ENCODE data around the gene OSBPL8. TPM values are rescaled to one million over a fixed set of nuclear protein-coding genes. Genes with fewer than 3 reads are reported as not detected.

OSBPL8 gene
- total RNA-seq, 1 experiment from 2014 or later: 81.7 TPM

DNA sequence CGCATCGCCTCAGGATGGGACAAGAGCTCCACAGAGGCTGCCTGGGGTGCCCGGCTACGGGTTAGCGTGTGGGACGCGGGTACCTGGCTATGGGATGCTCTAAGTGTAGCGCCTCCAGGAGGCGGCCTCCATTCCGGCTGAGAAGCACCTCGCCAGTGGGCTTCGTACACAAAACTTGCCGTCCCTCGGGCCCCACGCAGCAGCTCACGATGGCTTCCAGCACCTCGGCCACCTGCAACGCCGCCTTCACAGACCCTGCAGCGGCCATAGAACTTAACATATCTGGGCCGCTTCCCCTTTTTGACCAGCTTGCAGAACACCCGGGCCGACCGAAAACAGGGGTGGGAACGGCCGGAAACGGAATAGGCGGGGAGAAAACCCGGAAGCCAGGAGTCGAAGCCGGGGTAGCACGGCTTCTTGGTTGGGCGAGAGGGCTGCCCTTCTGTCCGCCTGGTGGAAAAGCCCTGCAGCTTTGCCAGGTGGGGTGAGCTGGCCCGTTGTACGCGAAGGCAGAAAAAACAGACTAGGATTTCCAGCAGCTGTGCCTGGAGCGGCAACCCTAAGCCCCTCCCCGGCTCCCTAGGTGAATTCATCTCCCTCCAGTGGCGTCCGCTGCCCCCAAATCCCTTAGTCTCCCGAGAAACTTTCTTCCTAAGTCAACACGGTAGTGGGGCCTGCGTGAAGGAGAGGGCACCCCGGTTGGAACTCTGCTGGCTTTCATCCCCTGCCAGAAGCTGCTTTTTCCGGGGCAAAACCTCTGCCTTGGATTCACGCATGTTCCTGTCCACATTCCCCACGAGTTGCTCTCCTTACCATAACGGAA, 211.3 kb downstream of the OSBPL8 start, which contains the start of gene BBS10 (continued):
- TF ChIP-seq, protein P1, sequence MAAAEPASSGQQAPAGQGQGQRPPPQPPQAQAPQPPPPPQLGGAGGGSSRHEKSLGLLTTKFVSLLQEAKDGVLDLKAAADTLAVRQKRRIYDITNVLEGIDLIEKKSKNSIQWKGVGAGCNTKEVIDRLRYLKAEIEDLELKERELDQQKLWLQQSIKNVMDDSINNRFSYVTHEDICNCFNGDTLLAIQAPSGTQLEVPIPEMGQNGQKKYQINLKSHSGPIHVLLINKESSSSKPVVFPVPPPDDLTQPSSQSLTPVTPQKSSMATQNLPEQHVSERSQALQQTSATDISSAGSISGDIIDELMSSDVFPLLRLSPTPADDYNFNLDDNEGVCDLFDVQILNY (CRISPR knock-in tag; IDR thresholded peaks at IDR 0.05): no peak
- TF ChIP-seq NFYB (CRISPR knock-in tag; conservative IDR thresholded peaks at IDR 0.05; ENCODE audit: low read depth): peak; percentile 78
- no peak for TF ChIP-seq USF1 (CRISPR knock-in tag; IDR thresholded peaks at IDR 0.05)
- TF ChIP-seq, protein P2, sequence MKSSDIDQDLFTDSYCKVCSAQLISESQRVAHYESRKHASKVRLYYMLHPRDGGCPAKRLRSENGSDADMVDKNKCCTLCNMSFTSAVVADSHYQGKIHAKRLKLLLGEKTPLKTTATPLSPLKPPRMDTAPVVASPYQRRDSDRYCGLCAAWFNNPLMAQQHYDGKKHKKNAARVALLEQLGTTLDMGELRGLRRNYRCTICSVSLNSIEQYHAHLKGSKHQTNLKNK (CRISPR knock-in tag; IDR thresholded peaks at IDR 0.05): no peak
- no peak for TF ChIP-seq HMGA2 (CRISPR knock-in tag; IDR thresholded peaks at IDR 0.05)
- TF ChIP-seq ATF3 (CRISPR knock-in tag; conservative IDR thresholded peaks at IDR 0.05): no peak
- TF ChIP-seq SOX15 (CRISPR knock-in tag; IDR thresholded peaks at IDR 0.05): no peak
- TF ChIP-seq ZNF219 (CRISPR knock-in tag; IDR thresholded peaks at IDR 0.05; ENCODE audit: borderline replicate concordance): no peak
- TF ChIP-seq, protein P3, sequence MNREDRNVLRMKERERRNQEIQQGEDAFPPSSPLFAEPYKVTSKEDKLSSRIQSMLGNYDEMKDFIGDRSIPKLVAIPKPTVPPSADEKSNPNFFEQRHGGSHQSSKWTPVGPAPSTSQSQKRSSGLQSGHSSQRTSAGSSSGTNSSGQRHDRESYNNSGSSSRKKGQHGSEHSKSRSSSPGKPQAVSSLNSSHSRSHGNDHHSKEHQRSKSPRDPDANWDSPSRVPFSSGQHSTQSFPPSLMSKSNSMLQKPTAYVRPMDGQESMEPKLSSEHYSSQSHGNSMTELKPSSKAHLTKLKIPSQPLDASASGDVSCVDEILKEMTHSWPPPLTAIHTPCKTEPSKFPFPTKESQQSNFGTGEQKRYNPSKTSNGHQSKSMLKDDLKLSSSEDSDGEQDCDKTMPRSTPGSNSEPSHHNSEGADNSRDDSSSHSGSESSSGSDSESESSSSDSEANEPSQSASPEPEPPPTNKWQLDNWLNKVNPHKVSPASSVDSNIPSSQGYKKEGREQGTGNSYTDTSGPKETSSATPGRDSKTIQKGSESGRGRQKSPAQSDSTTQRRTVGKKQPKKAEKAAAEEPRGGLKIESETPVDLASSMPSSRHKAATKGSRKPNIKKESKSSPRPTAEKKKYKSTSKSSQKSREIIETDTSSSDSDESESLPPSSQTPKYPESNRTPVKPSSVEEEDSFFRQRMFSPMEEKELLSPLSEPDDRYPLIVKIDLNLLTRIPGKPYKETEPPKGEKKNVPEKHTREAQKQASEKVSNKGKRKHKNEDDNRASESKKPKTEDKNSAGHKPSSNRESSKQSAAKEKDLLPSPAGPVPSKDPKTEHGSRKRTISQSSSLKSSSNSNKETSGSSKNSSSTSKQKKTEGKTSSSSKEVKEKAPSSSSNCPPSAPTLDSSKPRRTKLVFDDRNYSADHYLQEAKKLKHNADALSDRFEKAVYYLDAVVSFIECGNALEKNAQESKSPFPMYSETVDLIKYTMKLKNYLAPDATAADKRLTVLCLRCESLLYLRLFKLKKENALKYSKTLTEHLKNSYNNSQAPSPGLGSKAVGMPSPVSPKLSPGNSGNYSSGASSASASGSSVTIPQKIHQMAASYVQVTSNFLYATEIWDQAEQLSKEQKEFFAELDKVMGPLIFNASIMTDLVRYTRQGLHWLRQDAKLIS (CRISPR knock-in tag; IDR thresholded peaks at IDR 0.05; ENCODE audit: borderline replicate concordance): no peak
- TF ChIP-seq ESRRA (CRISPR knock-in tag; IDR thresholded peaks at IDR 0.05; ENCODE audit: borderline replicate concordance): peak; percentile 63; the same call in 1 of the 2 replicates
- no peak for TF ChIP-seq NR1H2 (CRISPR knock-in tag; IDR thresholded peaks at IDR 0.05)
- TF ChIP-seq, protein P4, sequence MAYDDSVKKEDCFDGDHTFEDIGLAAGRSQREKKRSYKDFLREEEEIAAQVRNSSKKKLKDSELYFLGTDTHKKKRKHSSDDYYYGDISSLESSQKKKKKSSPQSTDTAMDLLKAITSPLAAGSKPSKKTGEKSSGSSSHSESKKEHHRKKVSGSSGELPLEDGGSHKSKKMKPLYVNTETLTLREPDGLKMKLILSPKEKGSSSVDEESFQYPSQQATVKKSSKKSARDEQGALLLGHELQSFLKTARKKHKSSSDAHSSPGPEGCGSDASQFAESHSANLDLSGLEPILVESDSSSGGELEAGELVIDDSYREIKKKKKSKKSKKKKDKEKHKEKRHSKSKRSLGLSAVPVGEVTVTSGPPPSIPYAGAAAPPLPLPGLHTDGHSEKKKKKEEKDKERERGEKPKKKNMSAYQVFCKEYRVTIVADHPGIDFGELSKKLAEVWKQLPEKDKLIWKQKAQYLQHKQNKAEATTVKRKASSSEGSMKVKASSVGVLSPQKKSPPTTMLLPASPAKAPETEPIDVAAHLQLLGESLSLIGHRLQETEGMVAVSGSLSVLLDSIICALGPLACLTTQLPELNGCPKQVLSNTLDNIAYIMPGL (CRISPR knock-in tag; IDR thresholded peaks at IDR 0.05): peak; percentile 67
- TF ChIP-seq PREB (CRISPR knock-in tag; IDR thresholded peaks at IDR 0.05; ENCODE audit: borderline replicate concordance): no peak
- TF ChIP-seq FOXK1 (CRISPR knock-in tag; IDR thresholded peaks at IDR 0.05): peak; percentile 53; the same call in 1 of the 2 replicates
- no peak for TF ChIP-seq NR3C1 (CRISPR knock-in tag; conservative IDR thresholded peaks at IDR 0.05; ENCODE audit: low read depth)
- 0 out of 2 replicates have a peak, but pooled peaks have one; percentile 72 for TF ChIP-seq ATF1 (CRISPR knock-in tag; IDR thresholded peaks at IDR 0.05)
- no peak for TF ChIP-seq AR (CRISPR knock-in tag; IDR thresholded peaks at IDR 0.05)
- TF ChIP-seq E2F1 (CRISPR knock-in tag; IDR thresholded peaks at IDR 0.05): no peak; the same call in 1 of the 2 replicates
- TF ChIP-seq OVOL2 (CRISPR knock-in tag; IDR thresholded peaks at IDR 0.05; ENCODE audit: borderline replicate concordance): no peak
- TF ChIP-seq SMAD3 (CRISPR knock-in tag; IDR thresholded peaks at IDR 0.05; ENCODE audit: borderline replicate concordance): no peak
- TF ChIP-seq CBFB (CRISPR knock-in tag; IDR thresholded peaks at IDR 0.05; ENCODE audit: low read depth): 0 out of 2 replicates have a peak, but pooled peaks have one; percentile 57

Measured in WTC11 (cell line).